Hindlimb muscle (tissue), 1 donor: ENCODE results near the gene FBXL22. TPM values are rescaled to one million over a fixed set of nuclear protein-coding genes. Genes with fewer than 3 reads are reported as not detected.

ENCODE experiments used
- DNase-seq: peaks from one replicate; pipeline ENCODE4 v3.0.0-alpha.2; 2013
- polyA plus RNA-seq: library from polyadenylated mRNA; unstranded; fragments of 120-200 nt; gene quantifications from one replicate; pipeline ENCODE4 v1.2.1, GENCODE V29; 2013; ENCODE audit not compliant: insufficient read length

FBXL22 gene
- polyA plus RNA-seq, result 38.4 TPM

GRCh38 chr15:63597038-63597790 is at the start of gene FBXL22:
FBXL22 (plus strand) TSS chr15:63597387; CDS start chr15:63597393, 6 bp downstream.
- DNase-seq, result peak; percentile 52

- no peak for DNase-seq
Measured at GRCh38 chr15:63551400-63551799, 45.8 kb upstream of the FBXL22 start.

GRCh38 chr15:63553388-63553791 is 43.8 kb upstream of the FBXL22 start:
- DNase-seq, result peak; percentile 23

GRCh38 chr15:63554337-63554927 is 42.8 kb upstream of the FBXL22 start:
- no peak for DNase-seq

GRCh38 chr15:63555507-63555906 is 41.7 kb upstream of the FBXL22 start:
- DNase-seq, result no peak

- no peak for DNase-seq
Measured at GRCh38 chr15:63556246-63556645, 40.9 kb upstream of the FBXL22 start.

- no peak for DNase-seq
Measured at GRCh38 chr15:63556736-63557135, 40.5 kb upstream of the FBXL22 start.

GRCh38 chr15:63559753-63560152 is 37.4 kb upstream of the FBXL22 start:
- no peak for DNase-seq

GRCh38 chr15:63560741-63561448 is 36.3 kb upstream of the FBXL22 start:
- DNase-seq, result no peak

- DNase-seq, result no peak
Measured at GRCh38 chr15:63564093-63564492, 33.1 kb upstream of the FBXL22 start.

GRCh38 chr15:63565536-63566186 is 31.5 kb upstream of the FBXL22 start:
- no peak for DNase-seq

- DNase-seq, result no peak
Measured at GRCh38 chr15:63572749-63573464, 24.3 kb upstream of the FBXL22 start.

GRCh38 chr15:63573533-63573932 is 23.7 kb upstream of the FBXL22 start:
- no peak for DNase-seq

- no peak for DNase-seq
Measured at GRCh38 chr15:63575312-63575711, 21.9 kb upstream of the FBXL22 start.

- DNase-seq, result no peak
Measured at GRCh38 chr15:63576441-63576840, 20.7 kb upstream of the FBXL22 start.

GRCh38 chr15:63582179-63582578 is 15.0 kb upstream of the FBXL22 start:
- DNase-seq, result no peak

- no peak for DNase-seq
Measured at GRCh38 chr15:63582718-63583426, 14.3 kb upstream of the FBXL22 start.

- DNase-seq, result no peak
Measured at GRCh38 chr15:63586790-63587189, 10.4 kb upstream of the FBXL22 start.

- DNase-seq, result no peak
Measured at GRCh38 chr15:63587527-63587926, 9.7 kb upstream of the FBXL22 start.

GRCh38 chr15:63588826-63589225 is 8.4 kb upstream of the FBXL22 start:
- no peak for DNase-seq
